Neural cell (in vitro differentiated cells): ENCODE results near the gene TBC1D20. TPM values are rescaled to one million over a fixed set of nuclear protein-coding genes. Genes with fewer than 3 reads are reported as not detected.

ENCODE experiments used
- H2AFZ ChIP-seq: fragments of 200-600, 300-800 bp; sonication (generic), shearing (Covaris generic); 2 replicates; pipeline ENCODE4 v1.6.0; 2014; ENCODE audit warnings: low read depth, mild to moderate bottlenecking, antibody characterized with exemption, low read length, moderate library complexity
- H3F3A ChIP-seq: fragments of 200-600 bp; shearing (Covaris generic); 2 replicates; pipeline ENCODE4 v1.6.1; 2016; ENCODE audit warnings: mild to moderate bottlenecking, moderate library complexity, mixed read lengths, antibody characterized with exemption, low read length; ENCODE audit not compliant: insufficient read depth, poor library complexity, severe bottlenecking
- H3K27ac ChIP-seq: fragments of 200-600, 300-800 bp; sonication (generic), shearing (Covaris generic); 2 replicates; pipeline ENCODE4 v1.5.1; 2014; ENCODE audit warnings: mild to moderate bottlenecking, low read length, moderate library complexity
- H3K27me3 ChIP-seq: fragments of 300-800, 200-600 bp; sonication (generic), shearing (Covaris generic); 2 replicates; pipeline ENCODE4 v1.6.0; 2014; ENCODE audit warnings: mild to moderate bottlenecking, low read depth, low read length, moderate library complexity; ENCODE audit not compliant: insufficient read depth
- H3K36me3 ChIP-seq: fragments of 300-800, 200-600 bp; sonication (generic), shearing (Covaris generic); 2 replicates; pipeline ENCODE4 v1.5.1; 2014; ENCODE audit warnings: mild to moderate bottlenecking, antibody characterized with exemption, low read length, moderate library complexity; ENCODE audit not compliant: insufficient read depth
- H3K4me2 ChIP-seq: fragments of 300-800, 200-600 bp; sonication (generic), shearing (Covaris generic); 2 replicates; pipeline ENCODE4 v1.6.0; 2014; ENCODE audit warnings: mild to moderate bottlenecking, low read length
- H3K4me3 ChIP-seq: fragments of 300-800, 200-600 bp; sonication (generic), shearing (Covaris generic); 2 replicates; pipeline ENCODE4 v1.5.1; 2014; ENCODE audit warnings: mild to moderate bottlenecking, low read length, moderate library complexity
- H3K79me2 ChIP-seq: fragments of 200-600 bp; shearing (Covaris generic); replicated peaks from 2 replicates; pipeline ENCODE4 v1.6.0; 2014; ENCODE audit warnings: mild to moderate bottlenecking, low read length, moderate library complexity; ENCODE audit not compliant: insufficient read depth
- H3K9ac ChIP-seq: fragments of 300-800, 200-600 bp; sonication (generic), shearing (Covaris generic); 2 replicates; pipeline ENCODE4 v1.6.1; 2016; ENCODE audit warnings: mild to moderate bottlenecking, low read length, mixed read lengths
- H3K9me2 ChIP-seq: fragments of 200-600 bp; shearing (Covaris generic); 2 replicates; pipeline ENCODE4 v1.6.1; 2016; ENCODE audit warnings: mild to moderate bottlenecking, low read length, mixed read lengths; ENCODE audit not compliant: insufficient read depth
- H3K9me3 ChIP-seq: fragments of 200-600, 300-800 bp; sonication (generic), shearing (Covaris generic); 2 replicates; pipeline ENCODE4 v1.6.1; 2016; ENCODE audit warnings: mild to moderate bottlenecking, mixed run types, low read length, moderate library complexity, mixed read lengths
- H4K20me1 ChIP-seq: fragments of 200-600 bp; shearing (Covaris generic); 2 replicates; pipeline ENCODE4 v1.6.1; 2016; ENCODE audit warnings: mild to moderate bottlenecking, mixed run types; ENCODE audit not compliant: insufficient read depth
- EP300 ChIP-seq: fragments of 450-650 bp; conservative IDR thresholded peaks from 2 replicates; pipeline ENCODE4 v1.6.1; 2014; ENCODE audit warnings: antibody characterized with exemption, mild to moderate bottlenecking, moderate library complexity; ENCODE audit not compliant: poor library complexity, severe bottlenecking
- EZH2 ChIP-seq: fragments of 200-600, 300-800 bp; shearing (Covaris generic), sonication (generic); IDR thresholded peaks from 2 replicates; pipeline ENCODE4 v1.6.1; 2014; ENCODE audit warnings: antibody characterized with exemption, low read length, borderline replicate concordance, mild to moderate bottlenecking; ENCODE audit not compliant: insufficient read depth, poor library complexity, severe bottlenecking
- MXI1 ChIP-seq: fragments of 450-650 bp; conservative IDR thresholded peaks from 2 replicates; pipeline ENCODE4 v1.6.1; 2014; ENCODE audit warnings: antibody characterized with exemption, mild to moderate bottlenecking; ENCODE audit not compliant: poor library complexity, severe bottlenecking
- POLR2AphosphoS5 ChIP-seq: IDR thresholded peaks from 2 replicates; pipeline ENCODE4 v1.6.1; 2012
- RAD21 ChIP-seq: fragments of 450-650 bp; conservative IDR thresholded peaks from 2 replicates; pipeline ENCODE4 v1.6.1; 2014; ENCODE audit warnings: antibody characterized with exemption, mild to moderate bottlenecking, moderate library complexity
- REST ChIP-seq: IDR thresholded peaks from 2 replicates; pipeline ENCODE4 v1.6.1; 2012; ENCODE audit warnings: borderline replicate concordance
- SMC3 ChIP-seq: fragments of 450-650 bp; conservative IDR thresholded peaks from 2 replicates; pipeline ENCODE4 v1.6.1; 2014; ENCODE audit warnings: antibody characterized with exemption, mild to moderate bottlenecking, moderate library complexity; ENCODE audit not compliant: poor library complexity
- TAF1 ChIP-seq: IDR thresholded peaks from 2 replicates; pipeline ENCODE4 v1.6.1; 2012; ENCODE audit warnings: low read depth
- polyA plus RNA-seq: library from polyadenylated mRNA; depleted of rRNA; stranded (reverse); fragments of >200 nt; gene quantifications from 2 replicates; pipeline ENCODE4 v1.2.3, GENCODE V29; 2014
- TF ChIP-seq, protein P1 (sequence below): fragments of 450-650 bp; IDR thresholded peaks from 2 replicates; pipeline ENCODE4 v1.5.1; 2014; ENCODE audit warnings: antibody characterized with exemption, mild to moderate bottlenecking, moderate library complexity; ENCODE audit not compliant: poor library complexity, severe bottlenecking

TBC1D20 gene
- polyA plus RNA-seq, 1 donor from 2014 or later = 25.1 TPM

DNA sequence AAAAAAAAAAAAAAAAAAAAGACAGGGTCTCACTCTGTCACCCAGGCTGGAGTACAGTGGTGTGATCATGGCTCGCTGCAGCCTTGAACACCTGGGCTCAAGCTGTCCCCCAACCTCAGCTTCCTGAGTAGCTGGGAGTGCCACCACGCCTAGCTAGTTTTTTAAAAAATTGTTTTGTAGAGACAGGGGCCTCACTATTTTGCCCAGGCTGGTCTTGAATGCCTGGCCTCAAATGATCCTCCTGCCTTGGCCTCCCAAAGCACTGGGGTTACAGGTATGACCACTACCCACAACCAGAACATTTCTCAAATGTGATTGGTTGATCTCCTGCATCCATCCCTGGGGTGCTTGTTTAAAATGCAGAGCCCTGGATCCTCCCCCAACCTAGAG lies 59.8 kb downstream of the TBC1D20 start:
- Histone ChIP-seq H3K27me3 (no peaks in the 10 kb centered on the region), H3K9ac (no peak overlapping the region), H3F3A (peaks cover 5% of the 10 kb centered on the region), H4K20me1 (no peaks in the 10 kb centered on the region), H3K4me2 (no peak overlapping the region), H3K79me2 (peaks cover 3% of the 10 kb centered on the region), H2AFZ (no peak overlapping the region), H3K4me3 (no peak overlapping the region), H3K36me3 (no peaks in the 10 kb centered on the region), H3K9me3 (no peaks in the 10 kb centered on the region), H3K9me2 (no peaks in the 10 kb centered on the region), H3K27ac (no peak overlapping the region)
- no peak for TF ChIP-seq RAD21
- no peak for TF ChIP-seq EZH2
- TF ChIP-seq, protein P1, sequence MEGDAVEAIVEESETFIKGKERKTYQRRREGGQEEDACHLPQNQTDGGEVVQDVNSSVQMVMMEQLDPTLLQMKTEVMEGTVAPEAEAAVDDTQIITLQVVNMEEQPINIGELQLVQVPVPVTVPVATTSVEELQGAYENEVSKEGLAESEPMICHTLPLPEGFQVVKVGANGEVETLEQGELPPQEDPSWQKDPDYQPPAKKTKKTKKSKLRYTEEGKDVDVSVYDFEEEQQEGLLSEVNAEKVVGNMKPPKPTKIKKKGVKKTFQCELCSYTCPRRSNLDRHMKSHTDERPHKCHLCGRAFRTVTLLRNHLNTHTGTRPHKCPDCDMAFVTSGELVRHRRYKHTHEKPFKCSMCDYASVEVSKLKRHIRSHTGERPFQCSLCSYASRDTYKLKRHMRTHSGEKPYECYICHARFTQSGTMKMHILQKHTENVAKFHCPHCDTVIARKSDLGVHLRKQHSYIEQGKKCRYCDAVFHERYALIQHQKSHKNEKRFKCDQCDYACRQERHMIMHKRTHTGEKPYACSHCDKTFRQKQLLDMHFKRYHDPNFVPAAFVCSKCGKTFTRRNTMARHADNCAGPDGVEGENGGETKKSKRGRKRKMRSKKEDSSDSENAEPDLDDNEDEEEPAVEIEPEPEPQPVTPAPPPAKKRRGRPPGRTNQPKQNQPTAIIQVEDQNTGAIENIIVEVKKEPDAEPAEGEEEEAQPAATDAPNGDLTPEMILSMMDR = no peak
- TF ChIP-seq POLR2AphosphoS5 = no peak
- no peak for TF ChIP-seq REST
- no peak for TF ChIP-seq EP300
- no peak for TF ChIP-seq TAF1
- no peak for TF ChIP-seq SMC3
- TF ChIP-seq MXI1 = no peak

DNA sequence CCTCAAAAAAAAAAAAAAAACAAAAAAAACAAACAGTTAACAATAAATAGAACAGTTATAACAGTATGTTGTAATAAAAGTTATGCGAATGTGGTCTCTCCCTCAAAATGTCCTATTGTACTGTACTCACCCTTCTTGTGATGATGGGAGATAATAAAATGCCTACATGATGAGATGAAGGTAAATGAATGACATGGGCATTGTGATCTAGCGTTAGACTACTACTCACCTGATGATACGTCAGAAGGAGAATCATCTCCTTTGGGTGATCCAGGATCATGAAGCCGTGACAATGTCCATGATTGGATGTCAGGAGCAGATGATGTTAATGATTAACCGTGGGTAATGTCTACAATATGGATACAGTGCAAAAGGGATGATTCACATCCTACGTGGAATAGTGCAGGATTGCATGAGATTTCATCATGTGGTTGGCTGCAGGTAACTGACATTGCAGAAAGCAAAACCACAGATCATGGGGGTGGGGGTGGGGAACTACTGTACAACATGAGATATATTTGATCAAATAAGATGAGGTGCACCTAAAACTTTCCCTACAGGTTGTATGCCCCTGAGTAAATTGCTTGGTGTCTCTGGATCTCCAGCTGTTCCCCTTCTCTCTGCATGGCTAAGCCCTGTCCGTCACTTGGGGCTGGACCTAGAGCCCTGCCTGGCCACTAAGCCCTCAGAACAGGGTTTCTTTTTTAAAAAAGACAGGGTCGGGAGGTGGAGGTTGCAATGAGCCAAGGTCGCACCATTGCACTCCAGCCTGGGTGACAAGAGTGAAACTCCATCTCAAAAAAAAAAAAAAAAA lies 60.4 kb downstream of the TBC1D20 start:
- no peak overlapping the region for H3K9ac ChIP-seq
- peaks cover 3% of the 10 kb centered on the region for H3F3A ChIP-seq
- H3K4me2 ChIP-seq = no peak overlapping the region
- no peak overlapping the region for H3K27ac ChIP-seq
- no peaks in the 10 kb centered on the region for H3K9me2 ChIP-seq
- no peak overlapping the region for H3K4me3 ChIP-seq
- no peaks in the 10 kb centered on the region for H3K79me2 ChIP-seq
- TF ChIP-seq, protein P1 = no peak
- no peak for TF ChIP-seq MXI1
- no peak for TF ChIP-seq POLR2AphosphoS5
- no peak for TF ChIP-seq SMC3
- no peak for TF ChIP-seq EZH2
- TF ChIP-seq TAF1 = no peak
- no peak for TF ChIP-seq REST
- no peak for TF ChIP-seq RAD21
- TF ChIP-seq EP300 = no peak
- no peaks in the 10 kb centered on the region for H3K36me3 ChIP-seq
- no peaks in the 10 kb centered on the region for H3K9me3 ChIP-seq
- H2AFZ ChIP-seq = no peak overlapping the region
- no peaks in the 10 kb centered on the region for H4K20me1 ChIP-seq
- no peaks in the 10 kb centered on the region for H3K27me3 ChIP-seq
